HCT116 (cell line): Measurements from ENCODE around the gene PTGS1. TPM values are rescaled to one million over a fixed set of nuclear protein-coding genes. Genes with fewer than 3 reads are reported as not detected.

Experiments
- ATAC-seq: fragments of 200-7000 bp; cut with Tn5 transposase; 2 replicates; pipeline ENCODE4 v1.9.1; 2020; ENCODE audit warnings: mild to moderate bottlenecking, moderate library complexity
- BruUV-seq: library from RNA; stranded (reverse); fragments of 400-500 nt; replicated peaks from 2 replicates; lab custom pipeline; 2021; lab: Mats Ljungman, UMichigan
- CTCF ChIA-PET: fragments of 300-600 bp; sonication (Branson Sonifier 250); formaldehyde crosslinking; loops from one replicate; lab custom pipeline; 2021; ENCODE audit warnings: antibody characterized with exemption; lab: Charles Lee
- POLR2A ChIA-PET: fragments of 300-600, 350-600 bp; sonication (Branson Sonifier 250); formaldehyde crosslinking; loops from one replicate; lab custom pipeline; 2021; ENCODE audit warnings: antibody characterized with exemption; lab: Charles Lee
- RAD21 ChIA-PET, 2 experiments: fragments of 300-600 bp; sonication (Branson Sonifier 250); formaldehyde crosslinking; loops; one replicate each; lab custom pipeline; 2023; ENCODE audit warnings: low total read pairs in 2 of 2; ENCODE audit not compliant: uncharacterized antibody in 2 of 2, unreplicated experiment in 2 of 2, low non-redundant PET in 1 of 2; lab: Charles Lee
- DNase-seq: peaks from one replicate; pipeline ENCODE4 v3.0.0-alpha.2; 2010; ENCODE audit warnings: low read depth, low spot score
- H2AFZ ChIP-seq: fragments of 200-600 bp; shearing (Covaris generic), sonication (generic); 2 replicates; pipeline ENCODE4 v1.6.1; 2017; ENCODE audit warnings: low read depth, mixed run types, mixed read lengths, antibody characterized with exemption, low read length; ENCODE audit not compliant: poor library complexity, severe bottlenecking
- H3K27ac ChIP-seq: 2 replicates; pipeline ENCODE4 v1.5.1; 2012; ENCODE audit warnings: low read depth, low read length
- H3K27me3 ChIP-seq: fragments of 200-600 bp; sonication (generic); 2 replicates; pipeline ENCODE4 v1.6.1; 2016; ENCODE audit warnings: mixed run types, low read length, mixed read lengths; ENCODE audit not compliant: insufficient read depth
- H3K36me3 ChIP-seq, 2 experiments: fragments of 200-500 bp in 1 of 2; fragments of 200-600 bp in 1 of 2; sonication (Bioruptor generic) in 1 of 2; sonication (generic) in 1 of 2; 2 replicates each; pipeline versions ENCODE4 v1.5.1 to v1.6.1; 2014 to 2016; ENCODE audit warnings: low read length in 2 of 2, inconsistent platforms in 1 of 2, mixed read lengths in 1 of 2, mixed run types in 1 of 2; ENCODE audit not compliant: insufficient read depth in 2 of 2, control insufficient read depth in 1 of 2
- H3K4me1 ChIP-seq, 2 experiments: fragments of 200-600 bp in 1 of 2; sonication (generic) in 1 of 2; 2 replicates each; pipeline versions ENCODE4 v1.5.1 to v1.6.1; 2012 to 2017; ENCODE audit warnings: low read length in 2 of 2, inconsistent platforms in 1 of 2, mild to moderate bottlenecking in 1 of 2, mixed read lengths in 1 of 2, mixed run types in 1 of 2, moderate library complexity in 1 of 2; ENCODE audit not compliant: insufficient read depth in 2 of 2, control insufficient read depth in 1 of 2
- H3K4me2 ChIP-seq: fragments of 200-600 bp; sonication (generic); 2 replicates; pipeline ENCODE4 v1.6.1; 2017; ENCODE audit warnings: mixed run types, low read length, mixed read lengths
- H3K4me3 ChIP-seq, 2 experiments: fragments of 200-600 bp in 1 of 2; sonication (generic) in 1 of 2; replicated peaks in 1 of 2; 2 replicates each; pipeline ENCODE4 v1.5.1; 2011 to 2016; ENCODE audit warnings: low read length in 2 of 2, control low read depth in 1 of 2, low read depth in 1 of 2, mild to moderate bottlenecking in 1 of 2, mixed read lengths in 1 of 2, mixed run types in 1 of 2
- H3K79me2 ChIP-seq: fragments of 200-600 bp; sonication (generic); 2 replicates; pipeline ENCODE4 v1.6.1; 2017; ENCODE audit warnings: mild to moderate bottlenecking, mixed run types, low read length, moderate library complexity, mixed read lengths; ENCODE audit not compliant: insufficient read depth
- H3K9ac ChIP-seq: fragments of 200-600 bp; sonication (generic); 2 replicates; pipeline ENCODE4 v1.6.1; 2016; ENCODE audit warnings: low read length, mixed read lengths
- H3K9me2 ChIP-seq: fragments of 200-600 bp; sonication (generic), shearing (Covaris generic); 2 replicates; pipeline ENCODE4 v1.6.1; 2017; ENCODE audit warnings: mixed run types, mild to moderate bottlenecking, moderate library complexity; ENCODE audit not compliant: insufficient read depth
- H3K9me3 ChIP-seq, 2 experiments: fragments of 200-500 bp in 1 of 2; fragments of 200-600 bp in 1 of 2; sonication (Bioruptor generic) in 1 of 2; sonication (generic) in 1 of 2; 2 replicates each; pipeline ENCODE4 v1.6.1; 2014 to 2017; ENCODE audit warnings: low read length in 2 of 2, mixed read lengths in 2 of 2, inconsistent platforms in 1 of 2, low read depth in 1 of 2, mild to moderate bottlenecking in 1 of 2, mixed run types in 1 of 2, moderate library complexity in 1 of 2; ENCODE audit not compliant: control insufficient read depth in 1 of 2, insufficient read depth in 1 of 2
- H4K20me1 ChIP-seq: fragments of 200-600 bp; sonication (generic), shearing (Covaris generic); 2 replicates; pipeline ENCODE4 v1.6.1; 2017; ENCODE audit warnings: mixed run types, mild to moderate bottlenecking, moderate library complexity; ENCODE audit not compliant: insufficient read depth
- CBX3 ChIP-seq: IDR thresholded peaks from 2 replicates; pipeline ENCODE4 v1.6.1; 2012; ENCODE audit warnings: low read depth
- CEBPB ChIP-seq: IDR thresholded peaks from 2 replicates; pipeline ENCODE4 v1.6.1; 2012; ENCODE audit warnings: low read depth
- EGR1 ChIP-seq: IDR thresholded peaks from 2 replicates; pipeline ENCODE4 v1.6.1; 2012; ENCODE audit warnings: low read depth
- ELF1 ChIP-seq: IDR thresholded peaks from 2 replicates; pipeline ENCODE4 v1.6.1; 2012; ENCODE audit warnings: low read depth, borderline replicate concordance
- EZH2 ChIP-seq: fragments of 200-600 bp; sonication (generic); IDR thresholded peaks from 2 replicates; pipeline ENCODE4 v1.6.1; 2017; ENCODE audit warnings: antibody characterized with exemption, mixed run types
- FOSL1 ChIP-seq: IDR thresholded peaks from 2 replicates; pipeline ENCODE4 v1.6.1; 2012; ENCODE audit warnings: low read depth
- MAX ChIP-seq: IDR thresholded peaks from 2 replicates; pipeline ENCODE4 v1.6.1; 2012
- POLR2A ChIP-seq: IDR thresholded peaks from 2 replicates; pipeline ENCODE4 v1.7.0; 2011; ENCODE audit warnings: borderline replicate concordance; ENCODE audit not compliant: insufficient read depth, insufficient read length; ENCODE audit errors: extremely low read depth
- RAD21 ChIP-seq: IDR thresholded peaks from 2 replicates; pipeline ENCODE4 v1.6.1; 2012; ENCODE audit warnings: low read depth, mild to moderate bottlenecking
- SRF ChIP-seq: IDR thresholded peaks from 2 replicates; pipeline ENCODE4 v1.6.1; 2012; ENCODE audit warnings: low read depth
- TCF7L2 ChIP-seq: IDR thresholded peaks from 2 replicates; pipeline ENCODE4 v1.7.0; 2011; ENCODE audit warnings: borderline replicate concordance, inconsistent platforms; ENCODE audit not compliant: insufficient read depth, insufficient read length; ENCODE audit errors: extremely low read depth
- YY1 ChIP-seq: IDR thresholded peaks from 2 replicates; pipeline ENCODE4 v1.6.1; 2011; ENCODE audit warnings: low read length, low read depth, moderate library complexity, mild to moderate bottlenecking; ENCODE audit not compliant: insufficient replicate concordance; ENCODE audit errors: extremely low read depth
- ZFX ChIP-seq: fragments of 450-650 bp; IDR thresholded peaks from 2 replicates; pipeline ENCODE4 v1.6.1; 2017
- ZNF274 ChIP-seq: fragments of 200-500 bp; sonication (Bioruptor generic); IDR thresholded peaks from 2 replicates; pipeline ENCODE4 v1.6.1; 2014; ENCODE audit warnings: mild to moderate bottlenecking, low read depth, low read length, inconsistent platforms
- intact Hi-C: fragments of 100-400 bp; cut with micrococcal nuclease; formaldehyde crosslinking; loops from 2 replicates; pipeline ENCODE4 v1.10.0; 2022
- total RNA-seq: library from RNA; stranded (reverse); gene quantifications from one replicate; pipeline ENCODE4 v1.2.1, GENCODE V29; 2021; ENCODE audit not compliant: unreplicated experiment

Gene PTGS1
- total RNA-seq, 1 experiment from 2014 or later, result 3.5 TPM

GRCh38 chr9:122368642-122369041 is 2.2 kb upstream of the PTGS1 start:
- BruUV-seq, result no TSS peak
- no peak overlapping the region for H2AFZ ChIP-seq
- RAD21 ChIA-PET, result no interaction called here
- H4K20me1 ChIP-seq, result no peaks in the 10 kb centered on the region
- no peak overlapping the region for H3K9ac ChIP-seq
- H3K4me1 ChIP-seq, result peaks cover 3 to 28% of the 10 kb centered on the region in 2 experiments; a peak in 3 of 4 replicates
- no peaks in the 10 kb centered on the region for H3K79me2 ChIP-seq
- TF ChIP-seq CEBPB (no peak), MAX (no peak), FOSL1 (no peak), EGR1 (no peak), ZNF274 (no peak), SRF (no peak), ZFX (no peak), ELF1 (no peak), EZH2 (no peak), RAD21 (no peak), CBX3 (no peak), POLR2A (no peak), TCF7L2 (no peak), YY1 (no peak)
- no peaks in the 10 kb centered on the region for H3K9me2 ChIP-seq
- H3K27ac ChIP-seq, result no peak overlapping the region
- no peak for DNase-seq
- no peaks in the 10 kb centered on the region for H3K36me3 ChIP-seq
- no peaks in the 10 kb centered on the region for H3K9me3 ChIP-seq
- no peak for ATAC-seq
- intact Hi-C loops, result no loop called here
- no peak overlapping the region for H3K4me2 ChIP-seq
- CTCF ChIA-PET, result interaction anchor here (1.5 to 1.6 kb wide), 2 partner anchors 12 to 269 kb away, joined by 3 to 5 read pairs; no protein-coding TSS in a partner anchor
- POLR2A ChIA-PET, result no interaction called here
- no peaks in the 10 kb centered on the region for H3K27me3 ChIP-seq
- H3K4me3 ChIP-seq, result no peak overlapping the region
